H9 (cell line): ENCODE data around the gene MREG. TPM values are rescaled to one million over a fixed set of nuclear protein-coding genes. Genes with fewer than 3 reads are reported as not detected.

Experiments used
- DNase-seq: peaks from one replicate; pipeline ENCODE4 v3.0.0-alpha.2; 2017
- H2AFZ ChIP-seq: one replicate; pipeline ENCODE4 v1.6.1; 2013; ENCODE audit warnings: mild to moderate bottlenecking, low read length, control low read depth, moderate library complexity
- H2AK5ac ChIP-seq: 2 replicates; pipeline ENCODE4 v1.6.1; 2013; ENCODE audit warnings: low read length, control low read depth, mixed read lengths; ENCODE audit not compliant: insufficient read length
- H2BK120ac ChIP-seq: one replicate; pipeline ENCODE4 v1.6.1; 2013; ENCODE audit warnings: low read depth, mild to moderate bottlenecking, low read length, control low read depth, inconsistent platforms; ENCODE audit not compliant: poor library complexity, severe bottlenecking
- H2BK12ac ChIP-seq: 2 replicates; pipeline ENCODE4 v1.6.1; 2013; ENCODE audit warnings: low read length, control low read depth, mixed read lengths, low read depth; ENCODE audit not compliant: insufficient read length
- H2BK15ac ChIP-seq: 2 replicates; pipeline ENCODE4 v1.6.1; 2013; ENCODE audit warnings: low read depth, low read length, control low read depth
- H2BK20ac ChIP-seq: one replicate; pipeline ENCODE4 v1.6.1; 2013; ENCODE audit warnings: low read depth, mild to moderate bottlenecking, low read length, control low read depth, inconsistent platforms; ENCODE audit not compliant: poor library complexity, severe bottlenecking
- H2BK5ac ChIP-seq: 2 replicates; pipeline ENCODE4 v1.6.1; 2013; ENCODE audit warnings: low read length, control low read depth, mixed read lengths; ENCODE audit not compliant: insufficient read length
- H3K14ac ChIP-seq: 2 replicates; pipeline ENCODE4 v1.6.1; 2013; ENCODE audit warnings: low read length, control low read depth; ENCODE audit not compliant: insufficient read depth
- H3K18ac ChIP-seq: 2 replicates; pipeline ENCODE4 v1.6.1; 2013; ENCODE audit warnings: low read depth, mild to moderate bottlenecking, mixed read lengths, low read length, control low read depth; ENCODE audit not compliant: insufficient read length
- H3K23ac ChIP-seq: 2 replicates; pipeline ENCODE4 v1.6.1; 2013; ENCODE audit warnings: low read length, control low read depth, mixed read lengths, low read depth; ENCODE audit not compliant: insufficient read length
- H3K23me2 ChIP-seq: 2 replicates; pipeline ENCODE4 v1.6.1; 2013; ENCODE audit warnings: low read depth, mild to moderate bottlenecking, mixed read lengths, low read length, control low read depth; ENCODE audit not compliant: insufficient read length, poor library complexity, severe bottlenecking
- H3K27ac ChIP-seq: 2 replicates; pipeline ENCODE4 v1.5.1; 2013; ENCODE audit warnings: low read length, control low read depth, mixed read lengths, low read depth; ENCODE audit not compliant: insufficient read length
- H3K27me3 ChIP-seq: 2 replicates; pipeline ENCODE4 v1.6.1; 2013; ENCODE audit warnings: low read length, control low read depth, inconsistent platforms; ENCODE audit not compliant: insufficient read depth
- H3K4ac ChIP-seq: 2 replicates; pipeline ENCODE4 v1.6.1; 2013; ENCODE audit warnings: low read depth, mild to moderate bottlenecking, control low read depth, inconsistent platforms, low read length, moderate library complexity
- H3K4me1 ChIP-seq: 2 replicates; pipeline ENCODE4 v1.6.1; 2013; ENCODE audit warnings: low read length, control low read depth, inconsistent platforms; ENCODE audit not compliant: insufficient read depth
- H3K4me2 ChIP-seq: 2 replicates; pipeline ENCODE4 v1.6.1; 2013; ENCODE audit warnings: low read length, control low read depth, mixed read lengths; ENCODE audit not compliant: insufficient read length, insufficient read depth
- H3K56ac ChIP-seq: 2 replicates; pipeline ENCODE4 v1.6.1; 2013; ENCODE audit warnings: low read depth, mild to moderate bottlenecking, mixed read lengths, low read length, control low read depth; ENCODE audit not compliant: insufficient read length
- H3K79me1 ChIP-seq: 2 replicates; pipeline ENCODE4 v1.6.1; 2013; ENCODE audit warnings: low read depth, mild to moderate bottlenecking, moderate library complexity, low read length, control low read depth, inconsistent platforms; ENCODE audit not compliant: insufficient read depth, poor library complexity, severe bottlenecking
- H3K79me2 ChIP-seq: 2 replicates; pipeline ENCODE4 v1.6.1; 2013; ENCODE audit warnings: low read length, control low read depth, inconsistent platforms; ENCODE audit not compliant: insufficient read depth
- H3K9ac ChIP-seq: 2 replicates; pipeline ENCODE4 v1.6.1; 2013; ENCODE audit warnings: low read length, control low read depth, mixed read lengths; ENCODE audit not compliant: insufficient read length; ENCODE audit errors: extremely low read depth
- H3K9me3 ChIP-seq: one replicate; pipeline ENCODE4 v1.6.1; 2013; ENCODE audit warnings: low read depth, low read length, inconsistent platforms; ENCODE audit not compliant: control insufficient read depth
- H3T11ph ChIP-seq: one replicate; pipeline ENCODE4 v1.6.1; 2013; ENCODE audit warnings: mild to moderate bottlenecking, low read length, control low read depth, inconsistent platforms
- H4K20me1 ChIP-seq: one replicate; pipeline ENCODE4 v1.6.1; 2013; ENCODE audit not compliant: control insufficient read depth, insufficient read length, insufficient read depth
- H4K5ac ChIP-seq: 2 replicates; pipeline ENCODE4 v1.6.1; 2013; ENCODE audit warnings: low read depth, mild to moderate bottlenecking, mixed read lengths, low read length, control low read depth; ENCODE audit not compliant: insufficient read length
- H4K8ac ChIP-seq: replicated peaks from 2 replicates; pipeline ENCODE4 v1.6.1; 2013; ENCODE audit warnings: low read length, control low read depth, mixed read lengths, low read depth; ENCODE audit not compliant: insufficient read length
- H4K91ac ChIP-seq: 2 replicates; pipeline ENCODE4 v1.6.1; 2013; ENCODE audit warnings: low read depth, mild to moderate bottlenecking, moderate library complexity, mixed read lengths, low read length, control low read depth; ENCODE audit not compliant: insufficient read length
- H3K27ac Mint-ChIP-seq, 3 experiments: 2 replicates in 2 of 3; 3 replicates in 1 of 3; pipeline ENCODE4 v1.8.0; 2020 to 2021; ENCODE audit warnings: mixed read lengths in 3 of 3, mild to moderate bottlenecking in 1 of 3, moderate library complexity in 1 of 3
- H3K27me3 Mint-ChIP-seq: 2 replicates; pipeline ENCODE4 v1.8.0; 2021; ENCODE audit warnings: low read depth, mild to moderate bottlenecking, moderate library complexity, mixed read lengths
- H3K36me3 Mint-ChIP-seq, 3 experiments: 2 replicates in 2 of 3; 3 replicates in 1 of 3; pipeline ENCODE4 v1.8.0; 2020 to 2021; ENCODE audit warnings: low read depth in 3 of 3, mixed read lengths in 3 of 3; ENCODE audit not compliant: insufficient read depth in 1 of 3
- H3K4me1 Mint-ChIP-seq, 2 experiments: 2 replicates each; pipeline ENCODE4 v1.8.0; 2020; ENCODE audit warnings: mixed read lengths in 2 of 2
- H3K4me3 Mint-ChIP-seq, 2 experiments: 2 replicates in 1 of 2; 3 replicates in 1 of 2; pipeline ENCODE4 v1.8.0; 2020 to 2021; ENCODE audit warnings: mild to moderate bottlenecking in 2 of 2, mixed read lengths in 2 of 2, moderate library complexity in 1 of 2
- H3K9me3 Mint-ChIP-seq, 2 experiments: 2 replicates in 1 of 2; 3 replicates in 1 of 2; pipeline ENCODE4 v1.8.0; 2020; ENCODE audit warnings: mild to moderate bottlenecking in 2 of 2, mixed read lengths in 2 of 2, moderate library complexity in 1 of 2
- WGBS: extraction: QIAGEN DNeasy Blood & Tissue Kit; methylation state at CpG from one replicate; pipeline ENCODE4 v1.1.7; 2013; ENCODE audit warnings: missing lambda C conversion rate, low lambda C conversion rate, mixed read lengths; ENCODE audit not compliant: insufficient read length; ENCODE audit errors: extremely low coverage; 5-methylcytosine and 5-hydroxymethylcytosine counted together
- total RNA-seq: library from RNA; stranded (reverse); gene quantifications from 2 replicates; pipeline ENCODE4 v1.2.1, GENCODE V29; 2021
- TF ChIP-seq, protein P1 (sequence below): fragments of 200-600 bp; sonication (generic); conservative IDR thresholded peaks from 3 replicates; pipeline ENCODE4 v1.8.0; 2021; ENCODE audit warnings: antibody characterized with exemption, mild to moderate bottlenecking

Gene MREG
- total RNA-seq, 1 experiment from 2014 or later: 21.8 TPM

DNA sequence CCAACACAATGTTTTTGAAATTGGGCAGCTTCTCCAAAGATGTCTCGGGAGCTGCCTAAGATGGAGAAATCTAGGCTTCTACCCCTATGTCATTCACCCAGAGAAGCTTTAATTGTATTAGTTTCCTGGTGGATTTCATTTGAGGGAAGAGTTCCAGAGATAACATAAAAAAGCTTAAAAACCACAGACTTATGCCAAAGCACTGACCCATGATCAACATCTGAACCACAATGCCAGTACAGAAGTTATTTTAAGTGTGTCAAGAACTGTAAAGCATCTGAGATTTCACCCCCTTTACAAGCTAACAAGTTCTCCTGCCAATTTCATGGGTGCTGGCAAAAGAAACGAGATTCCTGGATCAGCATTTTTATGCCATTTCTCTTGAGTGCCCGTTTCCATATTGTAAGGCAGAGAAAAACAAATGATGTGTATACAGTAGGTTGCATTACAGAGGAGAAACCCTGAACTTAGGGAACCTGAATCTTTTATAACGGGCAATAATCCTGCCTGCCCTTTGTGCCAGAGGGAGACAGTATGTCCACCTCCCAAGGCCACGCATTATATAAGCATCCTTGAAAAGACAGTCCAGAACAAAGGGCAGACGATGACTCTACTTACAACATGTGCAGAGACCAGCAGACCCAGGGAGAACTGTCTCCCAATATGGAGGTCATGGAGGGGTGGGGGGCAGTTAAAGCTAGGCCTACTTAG, 44.1 kb downstream of the MREG start:
- H2BK15ac ChIP-seq: no peak overlapping the region
- no peak overlapping the region for H2AFZ ChIP-seq
- no peak overlapping the region for H4K8ac ChIP-seq
- H3K79me1 ChIP-seq: no peaks in the 10 kb centered on the region
- H3K4me2 ChIP-seq: no peak overlapping the region
- Mint-ChIP-seq H3K27ac (peak overlapping the region in 1 of 3 experiments; percentile 68; a peak in 2 of 7 replicates), H3K27me3 (no peaks in the 10 kb centered on the region), H3K4me1 (peaks cover 16 to 18% of the 10 kb centered on the region in 2 experiments), H3K9me3 (peaks cover 0 to 3% of the 10 kb centered on the region in 2 experiments; a peak in 1 of 5 replicates), H3K36me3 (peaks cover 11 to 20% (median 19%) of the 10 kb centered on the region in 3 experiments; a peak in 5 of 7 replicates), H3K4me3 (no peak overlapping the region)
- H3K9me3 ChIP-seq: no peaks in the 10 kb centered on the region
- no peak overlapping the region for H2BK20ac ChIP-seq
- H3K56ac ChIP-seq: no peak overlapping the region
- no peak overlapping the region for H4K91ac ChIP-seq
- no peak overlapping the region for H2BK120ac ChIP-seq
- H4K5ac ChIP-seq: no peak overlapping the region
- H3K9ac ChIP-seq: no peak overlapping the region
- H3K27ac ChIP-seq: no peak overlapping the region
- no peak overlapping the region for H3K4ac ChIP-seq
- no peaks in the 10 kb centered on the region for H3K23me2 ChIP-seq
- H3T11ph ChIP-seq: no peak overlapping the region
- no peak overlapping the region for H3K23ac ChIP-seq
- no peak overlapping the region for H2BK12ac ChIP-seq
- no peak overlapping the region for H2AK5ac ChIP-seq
- WGBS: no CpG with 5 or more reads among the region's 6 CpGs
- H3K14ac ChIP-seq: no peak overlapping the region
- no peaks in the 10 kb centered on the region for H3K27me3 ChIP-seq
- DNase-seq: no peak
- no peak overlapping the region for H3K18ac ChIP-seq
- no peaks in the 10 kb centered on the region for H4K20me1 ChIP-seq
- no peak overlapping the region for H2BK5ac ChIP-seq
- TF ChIP-seq, protein P1, sequence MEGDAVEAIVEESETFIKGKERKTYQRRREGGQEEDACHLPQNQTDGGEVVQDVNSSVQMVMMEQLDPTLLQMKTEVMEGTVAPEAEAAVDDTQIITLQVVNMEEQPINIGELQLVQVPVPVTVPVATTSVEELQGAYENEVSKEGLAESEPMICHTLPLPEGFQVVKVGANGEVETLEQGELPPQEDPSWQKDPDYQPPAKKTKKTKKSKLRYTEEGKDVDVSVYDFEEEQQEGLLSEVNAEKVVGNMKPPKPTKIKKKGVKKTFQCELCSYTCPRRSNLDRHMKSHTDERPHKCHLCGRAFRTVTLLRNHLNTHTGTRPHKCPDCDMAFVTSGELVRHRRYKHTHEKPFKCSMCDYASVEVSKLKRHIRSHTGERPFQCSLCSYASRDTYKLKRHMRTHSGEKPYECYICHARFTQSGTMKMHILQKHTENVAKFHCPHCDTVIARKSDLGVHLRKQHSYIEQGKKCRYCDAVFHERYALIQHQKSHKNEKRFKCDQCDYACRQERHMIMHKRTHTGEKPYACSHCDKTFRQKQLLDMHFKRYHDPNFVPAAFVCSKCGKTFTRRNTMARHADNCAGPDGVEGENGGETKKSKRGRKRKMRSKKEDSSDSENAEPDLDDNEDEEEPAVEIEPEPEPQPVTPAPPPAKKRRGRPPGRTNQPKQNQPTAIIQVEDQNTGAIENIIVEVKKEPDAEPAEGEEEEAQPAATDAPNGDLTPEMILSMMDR: no peak
- peaks cover 3% of the 10 kb centered on the region; the same call in 1 of the 2 replicates for H3K79me2 ChIP-seq
- H3K4me1 ChIP-seq: peaks cover 2% of the 10 kb centered on the region; the same call in 1 of the 2 replicates
